Gastroesophageal sphincter (tissue), 4 donors: ENCODE results near the gene INTS7. TPM values are rescaled to one million over a fixed set of nuclear protein-coding genes. Genes with fewer than 3 reads are reported as not detected.

Source experiments
- ATAC-seq: fragments of 150-250 bp; one replicate; pipeline ENCODE4 v1.9.1; 2016; ENCODE audit warnings: mild to moderate bottlenecking, moderate library complexity
- H3K27ac ChIP-seq, 4 donors: fragments of 200-600 bp; sonication (generic) in 3 of 4; 1 replicate in 3 of 4; 2 replicates in 1 of 4; pipeline ENCODE4 v1.5.1; 2016 to 2019
- H3K27me3 ChIP-seq: fragments of 200-600 bp; sonication (generic); one replicate; pipeline ENCODE4 v1.5.1; 2019
- H3K36me3 ChIP-seq, 2 donors: fragments of 200-600 bp; sonication (generic); one replicate each; pipeline ENCODE4 v1.5.1; 2019; ENCODE audit warnings: control low read depth in 1 of 2
- H3K4me1 ChIP-seq, 3 donors: fragments of 200-600 bp; sonication (generic); 1 replicate in 2 of 3; 2 replicates in 1 of 3; pipeline ENCODE4 v1.5.1; 2016 to 2019; ENCODE audit warnings: control low read depth in 2 of 3
- H3K4me3 ChIP-seq, 2 donors: fragments of 200-600 bp; sonication (generic); one replicate each; pipeline ENCODE4 v1.5.1; 2019; ENCODE audit warnings: mild to moderate bottlenecking in 1 of 2, moderate library complexity in 1 of 2
- H3K9me3 ChIP-seq, 3 donors: fragments of 200-600 bp; sonication (generic); one replicate each; pipeline ENCODE4 v1.5.1; 2017 to 2019; ENCODE audit warnings: control low read depth in 2 of 3
- CTCF ChIP-seq, 4 experiments: fragments of 200-600 bp in 2 of 4; fragments of 450-650 bp in 2 of 4; sonication (generic) in 1 of 4; IDR thresholded peaks; one replicate each; pipeline ENCODE4 v1.5.1; 2017 to 2019; ENCODE audit warnings: antibody characterized with exemption in 4 of 4, mild to moderate bottlenecking in 2 of 4, moderate library complexity in 2 of 4
- EP300 ChIP-seq: sonication (generic); formaldehyde crosslinking; IDR thresholded peaks from one replicate; pipeline ENCODE4 v1.6.1; 2017; ENCODE audit warnings: antibody characterized with exemption, mild to moderate bottlenecking
- POLR2A ChIP-seq, 2 donors: fragments of 450-650 bp; IDR thresholded peaks; one replicate each; pipeline ENCODE4 v1.6.1; 2017; ENCODE audit warnings: antibody characterized with exemption in 2 of 2, mild to moderate bottlenecking in 2 of 2, moderate library complexity in 1 of 2
- POLR2AphosphoS5 ChIP-seq: sonication (generic); formaldehyde crosslinking; IDR thresholded peaks from one replicate; pipeline ENCODE4 v1.6.1; 2017; ENCODE audit warnings: antibody characterized with exemption
- WGBS, 2 donors: methylation state at CpG; one replicate each; pipeline ENCODE4 v1.1.5; 2018; ENCODE audit warnings: low coverage in 1 of 2; 5-methylcytosine and 5-hydroxymethylcytosine counted together
- total RNA-seq, 4 donors: library from RNA; depleted of rRNA; stranded (reverse); fragments of >200 nt; gene quantifications; one replicate each; pipeline ENCODE4 v1.1.0, GENCODE V29; 2016

Gene INTS7
- total RNA-seq, 4 donors from 2014 or later = 6.1 to 14.2 (median 8.2) TPM

DNA sequence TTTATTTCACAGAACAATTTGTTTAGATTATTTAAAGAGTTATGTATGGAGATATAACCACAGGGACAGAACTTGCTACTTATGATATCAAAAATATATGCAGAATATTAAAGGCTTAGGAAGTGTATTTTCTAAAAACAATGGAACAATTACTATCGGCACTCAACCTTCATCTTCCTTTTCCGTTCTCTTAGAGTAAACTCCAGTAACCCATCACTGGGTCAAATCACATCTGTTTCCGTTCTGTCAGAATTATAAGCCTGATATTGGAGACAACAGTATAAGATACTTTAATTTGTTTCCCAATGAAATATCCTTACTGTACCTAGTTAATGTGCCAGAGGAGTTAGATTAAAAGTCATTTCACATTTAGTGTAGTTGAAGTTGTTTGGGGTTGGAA is 32.4 kb upstream of the INTS7 start:
- TF ChIP-seq POLR2A (IDR thresholded peaks at IDR 0.05) = no peak
- no peak for TF ChIP-seq POLR2AphosphoS5
- no peak for TF ChIP-seq CTCF (IDR thresholded peaks at IDR 0.05)
- TF ChIP-seq EP300 = no peak
- H3K9me3 ChIP-seq = no peaks in the 10 kb centered on the region

GRCh38 chr1:212062832-212063438 is 27.6 kb upstream of the INTS7 start:
- ATAC-seq = peak; percentile 43

More for the DNA sequence above, 32.4 kb upstream of the INTS7 start:
- Histone ChIP-seq H3K4me3 (no peak overlapping the region), H3K27ac (no peak overlapping the region), H3K27me3 (no peaks in the 10 kb centered on the region), H3K4me1 (peaks cover 0 to 5% (median 0%) of the 10 kb centered on the region in 3 donors), H3K36me3 (no peaks in the 10 kb centered on the region)
- WGBS, 2 donors = 73 to 82% methylated on average over 3 of the region's 3 CpGs
- no peak for ATAC-seq

DNA sequence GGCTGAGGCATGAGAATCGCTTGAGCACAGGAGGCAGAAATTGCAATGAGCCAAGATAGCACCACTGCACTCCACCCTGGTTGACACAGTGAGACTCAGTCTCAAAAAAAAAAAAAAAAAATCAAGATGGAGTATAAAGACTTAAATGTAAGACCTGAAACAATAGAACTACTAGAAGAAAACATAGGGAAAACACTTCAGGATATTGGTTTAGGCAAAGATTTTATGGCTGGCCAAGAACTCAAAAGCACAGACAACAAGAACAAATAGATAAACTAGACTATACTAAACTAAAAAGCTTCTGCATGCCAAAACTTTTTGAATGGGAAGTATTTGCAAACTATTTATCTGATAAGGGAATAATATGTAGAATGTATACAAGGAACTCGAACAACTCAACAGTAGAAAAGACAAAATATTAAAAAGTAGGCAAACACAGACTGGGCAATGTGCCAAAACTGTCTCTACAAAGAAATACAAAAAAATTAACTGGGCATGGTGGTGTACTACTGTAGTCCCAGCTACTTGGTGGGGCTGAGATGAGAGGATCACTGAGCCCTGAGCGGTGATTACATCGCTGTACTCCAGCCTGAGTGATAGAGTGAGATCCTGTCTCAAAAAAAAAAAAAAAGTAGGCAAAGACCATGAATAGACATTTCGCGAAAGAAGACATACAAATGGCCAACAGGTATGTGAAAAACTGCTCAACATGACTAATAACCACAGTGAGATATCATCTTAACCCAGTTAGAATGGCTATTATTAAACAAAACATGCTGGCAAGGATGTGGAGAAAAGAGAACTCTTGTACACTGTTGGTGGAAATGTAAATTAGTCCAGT is 25.5 kb upstream of the INTS7 start:
- Histone ChIP-seq H3K27ac (no peak overlapping the region), H3K4me3 (no peak overlapping the region), H3K27me3 (no peaks in the 10 kb centered on the region), H3K36me3 (no peaks in the 10 kb centered on the region), H3K4me1 (no peaks in the 10 kb centered on the region), H3K9me3 (peaks cover 0 to 11% (median 0%) of the 10 kb centered on the region in 3 donors)
- no peak for TF ChIP-seq POLR2AphosphoS5
- no peak for TF ChIP-seq CTCF (IDR thresholded peaks at IDR 0.05)
- TF ChIP-seq POLR2A (IDR thresholded peaks at IDR 0.05) = no peak
- TF ChIP-seq EP300 = no peak
- ATAC-seq = no peak
- 68 to 74% methylated on average over 5 to 6 of the region's 6 CpGs for WGBS, 2 donors

More at GRCh38 chr1:212062832-212063438, 27.6 kb upstream of the INTS7 start:
- Histone ChIP-seq H3K4me1 (no peaks in the 10 kb centered on the region), H3K4me3 (no peak overlapping the region), H3K27me3 (no peaks in the 10 kb centered on the region), H3K9me3 (no peaks in the 10 kb centered on the region), H3K27ac (no peak overlapping the region), H3K36me3 (no peaks in the 10 kb centered on the region)
- TF ChIP-seq CTCF (IDR thresholded peaks at IDR 0.05) (peak; percentile 55 to 73 (median 68)), POLR2A (IDR thresholded peaks at IDR 0.05) (no peak)
- 77% methylated on average over 3 of the region's 5 CpGs for WGBS, 2 donors

GRCh38 chr1:212055333-212055732 is 20.0 kb upstream of the INTS7 start:
- peaks cover 0 to 11% (median 0%) of the 10 kb centered on the region in 3 donors for H3K9me3 ChIP-seq
- WGBS, 2 donors = 95% methylated on average over 2 of the region's 2 CpGs; no CpG with 5 or more reads in 1 of the 2 donors
- TF ChIP-seq POLR2AphosphoS5 (no peak), POLR2A (IDR thresholded peaks at IDR 0.05) (no peak), CTCF (IDR thresholded peaks at IDR 0.05) (no peak), EP300 (no peak)
- no peaks in the 10 kb centered on the region for H3K27me3 ChIP-seq
- H3K36me3 ChIP-seq = no peaks in the 10 kb centered on the region
- no peak for ATAC-seq
- no peak overlapping the region for H3K4me3 ChIP-seq
- no peaks in the 10 kb centered on the region for H3K4me1 ChIP-seq
- H3K27ac ChIP-seq = no peak overlapping the region
